ENCODE data around the gene SARDH.
"Not testable (repeated sequence)": the region's sequence is repeated elsewhere in the genome, so short reads cannot be mapped to it uniquely, and the experiment has no call there.

- TF ChIP-seq CTCF, POLR2A (IDR thresholded peaks at IDR 0.05): not testable (repeated sequence)
These were observed 6.4 kb upstream of the SARDH start for GRCh38 chr9:133744528-133744927.

All from right lobe of liver (tissue), 4 donors.